SK-N-SH (cell line): ENCODE measurements around the gene LARP6.

Experiments used
- CHD2 ChIP-seq: fragments of 150-350 bp; IDR thresholded peaks from 2 replicates; pipeline ENCODE4 v1.6.1; 2018; ENCODE audit warnings: low read length; ENCODE audit not compliant: partially characterized antibody
- EP300 ChIP-seq, 2 experiments: IDR thresholded peaks; 2 replicates each; pipeline versions ENCODE4 v1.4.0 to v1.6.1; 2012; ENCODE audit warnings: borderline replicate concordance in 1 of 2, low read depth in 1 of 2, low read length in 1 of 2
- EZH2phosphoT487 ChIP-seq: fragments of 200-600 bp; sonication (generic); IDR thresholded peaks from 2 replicates; pipeline ENCODE4 v1.6.1; 2017; ENCODE audit warnings: low read depth, mixed run types, mild to moderate bottlenecking, antibody characterized with exemption, moderate library complexity, borderline replicate concordance
- GABPA ChIP-seq: IDR thresholded peaks from 2 replicates; pipeline ENCODE4 v1.4.0; 2012; ENCODE audit warnings: low read depth, mild to moderate bottlenecking
- GATA2 ChIP-seq: sonication (generic); formaldehyde crosslinking; IDR thresholded peaks from 2 replicates; pipeline ENCODE4 v1.5.0; 2020; ENCODE audit warnings: mild to moderate bottlenecking, missing genetic modification reagents
- NRF1 ChIP-seq: IDR thresholded peaks from 2 replicates; pipeline ENCODE4 v1.6.1; 2012; ENCODE audit warnings: low read depth, mild to moderate bottlenecking, low read length
- POLR2AphosphoS5 ChIP-seq: IDR thresholded peaks from 2 replicates; pipeline ENCODE4 v1.6.1; 2012; ENCODE audit warnings: low read depth, low read length
- RCOR1 ChIP-seq: fragments of 150-350 bp; IDR thresholded peaks from 2 replicates; pipeline ENCODE4 v1.6.1; 2017; ENCODE audit warnings: antibody characterized with exemption, low read length
- RFX5 ChIP-seq: IDR thresholded peaks from 2 replicates; pipeline ENCODE4 v1.6.1; 2012; ENCODE audit warnings: mild to moderate bottlenecking, improper control_type of control experiment, low read length
- TEAD4 ChIP-seq: IDR thresholded peaks from 2 replicates; pipeline ENCODE4 v1.4.0; 2012; ENCODE audit warnings: mild to moderate bottlenecking, borderline replicate concordance; ENCODE audit not compliant: insufficient read depth
- TF ChIP-seq, protein P1 (sequence below): fragments of 200-600 bp; sonication (generic); IDR thresholded peaks from 2 replicates; pipeline ENCODE4 v1.6.1; 2017; ENCODE audit warnings: antibody characterized with exemption, mild to moderate bottlenecking, moderate library complexity
- TF ChIP-seq, protein P2 (sequence below): fragments of 150-350 bp; IDR thresholded peaks from 2 replicates; pipeline ENCODE4 v1.6.1; 2017; ENCODE audit warnings: antibody characterized with exemption, low read length, low read depth, borderline replicate concordance
- TF ChIP-seq, protein P3 (sequence below): IDR thresholded peaks from 2 replicates; pipeline ENCODE4 v1.6.1; 2012; ENCODE audit warnings: mild to moderate bottlenecking, low read depth, low read length, moderate library complexity
- TF ChIP-seq, protein P4 (sequence below): IDR thresholded peaks from 2 replicates; pipeline ENCODE4; 2012

DNA sequence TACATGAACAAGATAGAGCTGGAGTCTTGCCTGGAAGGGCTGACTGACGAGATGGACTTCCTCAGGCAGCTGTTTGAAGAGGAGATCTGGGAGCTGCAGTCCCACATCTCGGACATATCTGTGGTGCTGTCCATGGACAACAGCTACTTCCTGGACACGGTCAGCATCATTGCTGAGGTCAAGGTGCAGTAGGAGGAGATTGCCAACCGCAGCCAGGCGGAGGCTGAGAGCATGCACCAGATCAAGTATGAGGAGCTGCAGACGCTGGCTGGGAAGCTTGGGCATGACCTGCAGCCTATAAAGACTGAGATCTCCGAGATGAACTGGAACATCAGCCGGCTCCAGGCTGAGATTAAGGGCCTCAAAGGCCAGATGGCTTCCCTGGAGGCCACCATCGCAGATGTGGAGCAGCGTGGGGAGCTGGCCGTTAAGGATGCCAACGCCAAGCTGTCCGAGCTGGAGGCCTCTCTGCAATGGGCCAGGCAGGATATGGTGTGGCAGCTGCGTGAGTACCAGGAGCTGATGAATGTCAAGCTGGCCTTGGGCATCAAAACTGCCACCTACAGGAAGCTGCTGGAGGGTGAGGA lies 5.5 kb upstream of the LARP6 start:
- TF ChIP-seq GATA2 (CRISPR knock-in tag), result no peak
- TF ChIP-seq, protein P1, sequence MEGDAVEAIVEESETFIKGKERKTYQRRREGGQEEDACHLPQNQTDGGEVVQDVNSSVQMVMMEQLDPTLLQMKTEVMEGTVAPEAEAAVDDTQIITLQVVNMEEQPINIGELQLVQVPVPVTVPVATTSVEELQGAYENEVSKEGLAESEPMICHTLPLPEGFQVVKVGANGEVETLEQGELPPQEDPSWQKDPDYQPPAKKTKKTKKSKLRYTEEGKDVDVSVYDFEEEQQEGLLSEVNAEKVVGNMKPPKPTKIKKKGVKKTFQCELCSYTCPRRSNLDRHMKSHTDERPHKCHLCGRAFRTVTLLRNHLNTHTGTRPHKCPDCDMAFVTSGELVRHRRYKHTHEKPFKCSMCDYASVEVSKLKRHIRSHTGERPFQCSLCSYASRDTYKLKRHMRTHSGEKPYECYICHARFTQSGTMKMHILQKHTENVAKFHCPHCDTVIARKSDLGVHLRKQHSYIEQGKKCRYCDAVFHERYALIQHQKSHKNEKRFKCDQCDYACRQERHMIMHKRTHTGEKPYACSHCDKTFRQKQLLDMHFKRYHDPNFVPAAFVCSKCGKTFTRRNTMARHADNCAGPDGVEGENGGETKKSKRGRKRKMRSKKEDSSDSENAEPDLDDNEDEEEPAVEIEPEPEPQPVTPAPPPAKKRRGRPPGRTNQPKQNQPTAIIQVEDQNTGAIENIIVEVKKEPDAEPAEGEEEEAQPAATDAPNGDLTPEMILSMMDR, result no peak
- no peak for TF ChIP-seq EZH2phosphoT487
- TF ChIP-seq EP300 (IDR thresholded peaks at IDR 0.05; ENCODE audit: borderline replicate concordance in 1 of 2, low read depth in 1 of 2, low read length in 1 of 2), result no peak
- no peak for TF ChIP-seq RFX5
- no peak for TF ChIP-seq RCOR1
- TF ChIP-seq POLR2AphosphoS5, result no peak
- no peak for TF ChIP-seq TEAD4
- TF ChIP-seq, protein P2, sequence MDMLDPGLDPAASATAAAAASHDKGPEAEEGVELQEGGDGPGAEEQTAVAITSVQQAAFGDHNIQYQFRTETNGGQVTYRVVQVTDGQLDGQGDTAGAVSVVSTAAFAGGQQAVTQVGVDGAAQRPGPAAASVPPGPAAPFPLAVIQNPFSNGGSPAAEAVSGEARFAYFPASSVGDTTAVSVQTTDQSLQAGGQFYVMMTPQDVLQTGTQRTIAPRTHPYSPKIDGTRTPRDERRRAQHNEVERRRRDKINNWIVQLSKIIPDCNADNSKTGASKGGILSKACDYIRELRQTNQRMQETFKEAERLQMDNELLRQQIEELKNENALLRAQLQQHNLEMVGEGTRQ, result no peak
- no peak for TF ChIP-seq NRF1
- TF ChIP-seq, protein P3, sequence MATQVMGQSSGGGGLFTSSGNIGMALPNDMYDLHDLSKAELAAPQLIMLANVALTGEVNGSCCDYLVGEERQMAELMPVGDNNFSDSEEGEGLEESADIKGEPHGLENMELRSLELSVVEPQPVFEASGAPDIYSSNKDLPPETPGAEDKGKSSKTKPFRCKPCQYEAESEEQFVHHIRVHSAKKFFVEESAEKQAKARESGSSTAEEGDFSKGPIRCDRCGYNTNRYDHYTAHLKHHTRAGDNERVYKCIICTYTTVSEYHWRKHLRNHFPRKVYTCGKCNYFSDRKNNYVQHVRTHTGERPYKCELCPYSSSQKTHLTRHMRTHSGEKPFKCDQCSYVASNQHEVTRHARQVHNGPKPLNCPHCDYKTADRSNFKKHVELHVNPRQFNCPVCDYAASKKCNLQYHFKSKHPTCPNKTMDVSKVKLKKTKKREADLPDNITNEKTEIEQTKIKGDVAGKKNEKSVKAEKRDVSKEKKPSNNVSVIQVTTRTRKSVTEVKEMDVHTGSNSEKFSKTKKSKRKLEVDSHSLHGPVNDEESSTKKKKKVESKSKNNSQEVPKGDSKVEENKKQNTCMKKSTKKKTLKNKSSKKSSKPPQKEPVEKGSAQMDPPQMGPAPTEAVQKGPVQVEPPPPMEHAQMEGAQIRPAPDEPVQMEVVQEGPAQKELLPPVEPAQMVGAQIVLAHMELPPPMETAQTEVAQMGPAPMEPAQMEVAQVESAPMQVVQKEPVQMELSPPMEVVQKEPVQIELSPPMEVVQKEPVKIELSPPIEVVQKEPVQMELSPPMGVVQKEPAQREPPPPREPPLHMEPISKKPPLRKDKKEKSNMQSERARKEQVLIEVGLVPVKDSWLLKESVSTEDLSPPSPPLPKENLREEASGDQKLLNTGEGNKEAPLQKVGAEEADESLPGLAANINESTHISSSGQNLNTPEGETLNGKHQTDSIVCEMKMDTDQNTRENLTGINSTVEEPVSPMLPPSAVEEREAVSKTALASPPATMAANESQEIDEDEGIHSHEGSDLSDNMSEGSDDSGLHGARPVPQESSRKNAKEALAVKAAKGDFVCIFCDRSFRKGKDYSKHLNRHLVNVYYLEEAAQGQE, result no peak
- TF ChIP-seq, protein P4, sequence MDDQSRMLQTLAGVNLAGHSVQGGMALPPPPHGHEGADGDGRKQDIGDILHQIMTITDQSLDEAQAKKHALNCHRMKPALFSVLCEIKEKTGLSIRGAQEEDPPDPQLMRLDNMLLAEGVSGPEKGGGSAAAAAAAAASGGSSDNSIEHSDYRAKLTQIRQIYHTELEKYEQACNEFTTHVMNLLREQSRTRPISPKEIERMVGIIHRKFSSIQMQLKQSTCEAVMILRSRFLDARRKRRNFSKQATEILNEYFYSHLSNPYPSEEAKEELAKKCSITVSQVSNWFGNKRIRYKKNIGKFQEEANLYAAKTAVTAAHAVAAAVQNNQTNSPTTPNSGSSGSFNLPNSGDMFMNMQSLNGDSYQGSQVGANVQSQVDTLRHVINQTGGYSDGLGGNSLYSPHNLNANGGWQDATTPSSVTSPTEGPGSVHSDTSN, result no peak
- TF ChIP-seq CHD2, result no peak
- no peak for TF ChIP-seq GABPA
